ENCODE measurements around the gene POPDC3.

POPDC3 gene

DNA sequence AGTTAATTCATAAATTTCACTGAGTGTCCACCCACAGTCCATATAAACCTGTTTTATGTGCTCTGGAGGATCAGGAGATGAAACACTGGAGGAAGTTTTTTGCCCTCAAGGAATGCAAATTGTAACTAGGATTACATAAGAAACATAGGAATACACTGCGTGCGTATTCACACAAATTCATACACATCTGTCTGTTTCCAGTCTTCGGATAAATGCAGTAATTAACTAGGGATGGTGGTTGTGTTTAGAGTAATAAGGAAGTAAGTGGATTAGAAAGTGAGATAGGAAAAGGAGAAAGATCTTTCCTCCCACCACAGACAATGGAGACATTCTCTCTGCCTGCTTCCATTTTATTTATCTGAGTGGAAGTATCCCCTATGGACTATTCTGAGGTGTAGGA lies 35.7 kb upstream of the POPDC3 start:
- DNase-seq (ENCODE audit: extremely low spot score): no peak
- ChIA-PET POLR2A (no interaction called here), CTCF (no interaction called here)
- TF ChIP-seq, protein P1, sequence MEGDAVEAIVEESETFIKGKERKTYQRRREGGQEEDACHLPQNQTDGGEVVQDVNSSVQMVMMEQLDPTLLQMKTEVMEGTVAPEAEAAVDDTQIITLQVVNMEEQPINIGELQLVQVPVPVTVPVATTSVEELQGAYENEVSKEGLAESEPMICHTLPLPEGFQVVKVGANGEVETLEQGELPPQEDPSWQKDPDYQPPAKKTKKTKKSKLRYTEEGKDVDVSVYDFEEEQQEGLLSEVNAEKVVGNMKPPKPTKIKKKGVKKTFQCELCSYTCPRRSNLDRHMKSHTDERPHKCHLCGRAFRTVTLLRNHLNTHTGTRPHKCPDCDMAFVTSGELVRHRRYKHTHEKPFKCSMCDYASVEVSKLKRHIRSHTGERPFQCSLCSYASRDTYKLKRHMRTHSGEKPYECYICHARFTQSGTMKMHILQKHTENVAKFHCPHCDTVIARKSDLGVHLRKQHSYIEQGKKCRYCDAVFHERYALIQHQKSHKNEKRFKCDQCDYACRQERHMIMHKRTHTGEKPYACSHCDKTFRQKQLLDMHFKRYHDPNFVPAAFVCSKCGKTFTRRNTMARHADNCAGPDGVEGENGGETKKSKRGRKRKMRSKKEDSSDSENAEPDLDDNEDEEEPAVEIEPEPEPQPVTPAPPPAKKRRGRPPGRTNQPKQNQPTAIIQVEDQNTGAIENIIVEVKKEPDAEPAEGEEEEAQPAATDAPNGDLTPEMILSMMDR (IDR thresholded peaks at IDR 0.05; ENCODE audit: control extremely low read depth, extremely low read depth, low read depth, missing control alignments): no peak

DNA sequence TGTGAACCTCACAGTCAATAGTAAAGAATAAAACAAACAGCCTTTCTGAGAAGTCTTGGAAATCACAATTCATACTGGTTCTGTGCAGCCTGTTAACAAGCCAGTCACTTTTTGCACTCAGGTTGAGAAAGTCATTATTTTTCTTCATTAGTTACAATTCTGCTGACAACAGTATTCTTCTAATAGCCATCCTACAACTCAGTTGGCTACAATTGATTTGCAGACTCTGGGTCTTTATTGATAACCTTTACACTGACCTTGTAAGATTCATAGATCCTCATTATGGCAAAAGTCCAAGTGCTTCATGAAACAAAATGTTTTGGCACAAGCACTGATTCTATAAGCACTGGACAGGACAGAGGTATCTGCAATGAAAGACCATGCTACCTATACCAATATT lies 34.9 kb upstream of the POPDC3 start:
- DNase-seq (ENCODE audit: extremely low spot score): no peak
- ChIA-PET POLR2A (no interaction called here), CTCF (no interaction called here)
- TF ChIP-seq, protein P1 (IDR thresholded peaks at IDR 0.05; ENCODE audit: control extremely low read depth, extremely low read depth, low read depth, missing control alignments): no peak

DNA sequence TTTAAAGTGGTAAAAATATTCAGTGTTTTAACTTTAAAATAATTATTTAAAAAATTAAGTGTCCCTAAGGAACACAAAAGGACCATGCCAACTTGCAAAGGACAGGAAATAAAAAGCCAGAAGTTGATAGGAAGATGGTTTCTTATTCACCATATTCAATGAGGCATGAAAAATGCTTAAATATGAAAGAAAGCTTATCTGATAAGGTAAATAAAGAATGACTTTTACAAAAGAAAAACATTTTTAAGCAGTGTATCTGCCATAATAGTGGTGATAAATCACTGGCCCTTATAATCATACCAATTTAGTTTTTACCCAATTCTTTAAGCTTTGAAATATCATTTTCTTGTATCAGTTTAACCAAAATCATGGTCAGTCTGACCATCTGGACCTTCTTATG lies 33.5 kb upstream of the POPDC3 start:
- ChIA-PET CTCF (no interaction called here), POLR2A (no interaction called here)
- DNase-seq (ENCODE audit: extremely low spot score): no peak
- TF ChIP-seq, protein P1 (IDR thresholded peaks at IDR 0.05; ENCODE audit: control extremely low read depth, extremely low read depth, low read depth, missing control alignments): no peak

GRCh38 chr6:105212587-105212986 lies 32.8 kb upstream of the POPDC3 start:
- ChIA-PET CTCF (no interaction called here), POLR2A (no interaction called here)
- no peak for DNase-seq (ENCODE audit: extremely low spot score)
- TF ChIP-seq, protein P1 (IDR thresholded peaks at IDR 0.05; ENCODE audit: control extremely low read depth, extremely low read depth, low read depth, missing control alignments): no peak

GRCh38 chr6:105211831-105212230 lies 32.0 kb upstream of the POPDC3 start:
- no peak for DNase-seq (ENCODE audit: extremely low spot score)
- ChIA-PET CTCF (no interaction called here), POLR2A (no interaction called here)
- TF ChIP-seq, protein P1 (IDR thresholded peaks at IDR 0.05; ENCODE audit: control extremely low read depth, extremely low read depth, low read depth, missing control alignments): no peak

GRCh38 chr6:105210932-105211531 lies 31.2 kb upstream of the POPDC3 start:
- TF ChIP-seq, protein P1 (IDR thresholded peaks at IDR 0.05; ENCODE audit: control extremely low read depth, extremely low read depth, low read depth, missing control alignments): no peak
- no peak for DNase-seq (ENCODE audit: extremely low spot score)
- ChIA-PET POLR2A (no interaction called here), CTCF (interaction anchor here (1.2 kb wide), 1 partner anchor 28 kb away, joined by 3 read pairs; no protein-coding TSS in a partner anchor)

All from GM10248 (cell line).